ENCODE results near the gene RRP15.

RRP15 gene

GRCh38 chr1:218357211-218357892 is 72.3 kb downstream of the RRP15 start:
- in situ Hi-C loops (cut with MboI; ENCODE audit: low sequenced_read_pairs), result no loop called here

- in situ Hi-C loops (cut with MboI; ENCODE audit: low sequenced_read_pairs), result no loop called here
Measured at GRCh38 chr1:218357893-218358232, 72.8 kb downstream of the RRP15 start.

GRCh38 chr1:218361298-218362065 is 76.4 kb downstream of the RRP15 start:
- in situ Hi-C loops (cut with MboI; ENCODE audit: low sequenced_read_pairs), result no loop called here

- in situ Hi-C loops (cut with MboI; ENCODE audit: low sequenced_read_pairs), result no loop called here
Measured at GRCh38 chr1:218362418-218363076, 77.5 kb downstream of the RRP15 start.

- in situ Hi-C loops (cut with MboI; ENCODE audit: low sequenced_read_pairs), result no loop called here
Measured at GRCh38 chr1:218363141-218363540, 78.0 kb downstream of the RRP15 start.

GRCh38 chr1:218364028-218364710 is 79.1 kb downstream of the RRP15 start:
- in situ Hi-C loops (cut with MboI; ENCODE audit: low sequenced_read_pairs), result no loop called here

GRCh38 chr1:218365226-218365999 is 80.3 kb downstream of the RRP15 start:
- in situ Hi-C loops (cut with MboI; ENCODE audit: low sequenced_read_pairs), result no loop called here

GRCh38 chr1:218366322-218367052 is 81.4 kb downstream of the RRP15 start:
- in situ Hi-C loops (cut with MboI; ENCODE audit: low sequenced_read_pairs), result no loop called here

- in situ Hi-C loops (cut with MboI; ENCODE audit: low sequenced_read_pairs), result no loop called here
Measured at GRCh38 chr1:218367118-218367517, 82.0 kb downstream of the RRP15 start.

- in situ Hi-C loops (cut with MboI; ENCODE audit: low sequenced_read_pairs), result no loop called here
Measured at GRCh38 chr1:218368686-218369085, 83.6 kb downstream of the RRP15 start.

GRCh38 chr1:218369688-218370511 is 84.8 kb downstream of the RRP15 start:
- in situ Hi-C loops (cut with MboI; ENCODE audit: low sequenced_read_pairs), result no loop called here

GRCh38 chr1:218371927-218372672 is 87.0 kb downstream of the RRP15 start:
- in situ Hi-C loops (cut with MboI; ENCODE audit: low sequenced_read_pairs), result no loop called here

GRCh38 chr1:218374401-218375353 is 89.6 kb downstream of the RRP15 start:
- in situ Hi-C loops (cut with MboI; ENCODE audit: low sequenced_read_pairs), result no loop called here

GRCh38 chr1:218376722-218377121 is 91.6 kb downstream of the RRP15 start:
- in situ Hi-C loops (cut with MboI; ENCODE audit: low sequenced_read_pairs), result no loop called here

- in situ Hi-C loops (cut with MboI; ENCODE audit: low sequenced_read_pairs), result no loop called here
Measured at GRCh38 chr1:218377143-218377660, 92.1 kb downstream of the RRP15 start.

GRCh38 chr1:218380125-218380977 is 95.3 kb downstream of the RRP15 start:
- in situ Hi-C loops (cut with MboI; ENCODE audit: low sequenced_read_pairs), result no loop called here

All from HL-60/S4 (cell line).